HUES48 (cell line): ENCODE data around the gene ANKS1B.

Source experiments
- H3K27ac ChIP-seq: one replicate; pipeline ENCODE4 v1.7.0; 2013; ENCODE audit warnings: low read depth, low read length, inconsistent platforms
- H3K27me3 ChIP-seq: 2 replicates; pipeline ENCODE4 v1.6.1; 2013; ENCODE audit warnings: mild to moderate bottlenecking, low read length; ENCODE audit not compliant: control insufficient read depth, insufficient read depth
- H3K36me3 ChIP-seq: 2 replicates; pipeline ENCODE4 v1.6.1; 2013; ENCODE audit warnings: low read length; ENCODE audit not compliant: control insufficient read depth, insufficient read depth
- H3K4me1 ChIP-seq: 2 replicates; pipeline ENCODE4 v1.6.1; 2013; ENCODE audit warnings: mild to moderate bottlenecking, low read length; ENCODE audit not compliant: control insufficient read depth, insufficient read depth
- H3K4me3 ChIP-seq: 2 replicates; pipeline ENCODE4 v1.5.1; 2013; ENCODE audit warnings: mild to moderate bottlenecking, low read depth, low read length
- H3K9ac ChIP-seq: 2 replicates; pipeline ENCODE4 v1.6.1; 2013; ENCODE audit warnings: mild to moderate bottlenecking, low read depth, low read length, moderate library complexity
- H3K9me3 ChIP-seq: 2 replicates; pipeline ENCODE4 v1.6.1; 2013; ENCODE audit warnings: low read length; ENCODE audit not compliant: control insufficient read depth, insufficient read depth

ANKS1B gene

DNA sequence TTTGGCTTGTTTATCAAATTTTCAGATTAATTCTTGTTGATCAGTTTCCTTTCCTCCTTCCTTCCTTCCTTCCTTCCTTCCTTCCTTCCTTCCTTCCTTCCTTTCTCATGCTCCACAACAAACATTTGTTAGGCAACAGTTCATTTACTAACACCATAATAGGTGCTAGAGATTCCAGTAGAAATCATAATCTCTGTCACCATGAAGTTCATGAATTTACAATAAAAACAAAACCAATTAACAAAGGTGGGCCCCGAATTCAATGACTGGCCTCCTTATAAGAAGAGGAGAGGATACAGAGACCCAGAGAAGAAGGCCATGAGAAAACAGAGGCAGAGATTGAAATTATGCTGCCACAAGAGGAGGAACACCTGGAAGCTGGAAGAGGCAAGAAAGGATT is 604.0 kb downstream of the ANKS1B start:
- Histone ChIP-seq H3K4me1 (no peaks in the 10 kb centered on the region; the same call in 1 of the 2 replicates), H3K36me3 (no peaks in the 10 kb centered on the region), H3K27ac (no peak overlapping the region), H3K9ac (no peak overlapping the region), H3K27me3 (no peaks in the 10 kb centered on the region), H3K9me3 (no peaks in the 10 kb centered on the region), H3K4me3 (no peak overlapping the region)

- Histone ChIP-seq H3K4me3 (no peak overlapping the region), H3K4me1 (peaks cover 3% of the 10 kb centered on the region; the same call in 1 of the 2 replicates), H3K9me3 (no peaks in the 10 kb centered on the region), H3K9ac (no peak overlapping the region), H3K27me3 (no peaks in the 10 kb centered on the region), H3K27ac (no peak overlapping the region), H3K36me3 (no peaks in the 10 kb centered on the region)
Measured at GRCh38 chr12:99374023-99374422, 610.7 kb downstream of the ANKS1B start.

DNA sequence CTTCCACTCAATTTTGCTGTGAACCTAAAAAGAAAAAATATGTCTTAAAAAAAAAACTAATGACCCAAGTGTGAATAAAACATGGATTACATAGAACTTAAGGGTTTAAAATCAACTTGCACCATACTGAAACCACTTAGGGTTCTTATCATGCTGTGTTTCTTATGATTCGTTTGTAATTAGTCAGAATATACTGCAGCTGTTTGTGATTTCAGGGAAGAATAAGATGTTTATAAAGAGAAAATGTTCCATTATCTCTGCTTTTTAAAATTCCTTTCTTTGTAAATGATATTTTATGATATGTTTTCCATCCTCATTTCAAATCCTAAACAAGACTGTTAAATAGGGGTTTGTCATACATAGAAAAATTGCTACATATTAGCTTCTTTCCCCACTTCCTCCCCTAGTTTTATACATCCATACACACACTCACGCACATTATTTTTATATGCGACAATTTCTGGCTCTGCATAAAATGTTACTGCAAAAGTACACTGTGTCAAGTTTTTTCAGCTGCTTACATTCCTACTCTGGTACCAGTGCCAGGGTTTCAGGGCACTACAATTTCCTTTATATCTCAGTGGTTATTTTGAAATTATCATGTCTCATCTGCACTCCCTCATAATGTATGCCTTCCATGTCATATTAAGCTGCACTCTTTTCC is 612.3 kb downstream of the ANKS1B start:
- Histone ChIP-seq H3K9ac (no peak overlapping the region), H3K4me3 (no peak overlapping the region), H3K9me3 (no peaks in the 10 kb centered on the region), H3K36me3 (no peaks in the 10 kb centered on the region), H3K4me1 (peaks cover 3% of the 10 kb centered on the region; the same call in 1 of the 2 replicates), H3K27me3 (no peaks in the 10 kb centered on the region), H3K27ac (no peak overlapping the region)

- Histone ChIP-seq H3K4me3 (no peak overlapping the region), H3K27ac (no peak overlapping the region), H3K9ac (no peak overlapping the region), H3K27me3 (no peaks in the 10 kb centered on the region), H3K36me3 (no peaks in the 10 kb centered on the region), H3K9me3 (no peaks in the 10 kb centered on the region), H3K4me1 (peaks cover 3% of the 10 kb centered on the region; the same call in 1 of the 2 replicates)
Measured at GRCh38 chr12:99370421-99371138, 614.2 kb downstream of the ANKS1B start.

- Histone ChIP-seq H3K4me1 (no peaks in the 10 kb centered on the region), H3K36me3 (no peaks in the 10 kb centered on the region), H3K27ac (no peak overlapping the region), H3K9me3 (no peaks in the 10 kb centered on the region), H3K9ac (no peak overlapping the region), H3K4me3 (no peak overlapping the region), H3K27me3 (no peaks in the 10 kb centered on the region)
Measured at GRCh38 chr12:99367181-99367580, 617.6 kb downstream of the ANKS1B start.

DNA sequence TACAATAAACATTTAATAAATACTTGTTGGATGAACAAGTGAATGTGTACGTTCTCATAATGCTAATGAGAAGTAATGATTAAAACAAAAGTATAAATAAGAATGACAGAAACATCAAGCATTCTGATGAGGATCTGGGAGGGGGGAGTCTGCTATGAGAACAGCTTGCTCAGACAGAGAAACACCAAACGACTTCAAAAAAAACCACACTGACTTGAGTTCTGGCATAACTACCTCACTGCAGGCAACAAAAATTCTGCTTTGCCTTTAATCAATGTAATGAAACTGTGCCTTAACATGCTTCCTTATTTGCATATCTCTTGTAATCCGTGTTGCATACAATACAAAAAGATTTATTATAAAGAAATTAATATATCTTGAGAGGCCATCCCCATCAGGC is 632.5 kb downstream of the ANKS1B start:
- H3K9ac ChIP-seq: no peak overlapping the region
- H3K9me3 ChIP-seq: no peaks in the 10 kb centered on the region
- no peaks in the 10 kb centered on the region for H3K4me1 ChIP-seq
- H3K27ac ChIP-seq: no peak overlapping the region
- no peaks in the 10 kb centered on the region for H3K27me3 ChIP-seq
- no peaks in the 10 kb centered on the region for H3K36me3 ChIP-seq
- H3K4me3 ChIP-seq: no peak overlapping the region

GRCh38 chr12:99343960-99344359 is 640.8 kb downstream of the ANKS1B start:
- no peak overlapping the region for H3K9ac ChIP-seq
- H3K9me3 ChIP-seq: no peaks in the 10 kb centered on the region
- H3K27ac ChIP-seq: peak overlapping the region; percentile 51
- H3K4me3 ChIP-seq: no peak overlapping the region
- H3K4me1 ChIP-seq: peaks cover 13% of the 10 kb centered on the region
- no peaks in the 10 kb centered on the region for H3K27me3 ChIP-seq
- H3K36me3 ChIP-seq: no peaks in the 10 kb centered on the region

DNA sequence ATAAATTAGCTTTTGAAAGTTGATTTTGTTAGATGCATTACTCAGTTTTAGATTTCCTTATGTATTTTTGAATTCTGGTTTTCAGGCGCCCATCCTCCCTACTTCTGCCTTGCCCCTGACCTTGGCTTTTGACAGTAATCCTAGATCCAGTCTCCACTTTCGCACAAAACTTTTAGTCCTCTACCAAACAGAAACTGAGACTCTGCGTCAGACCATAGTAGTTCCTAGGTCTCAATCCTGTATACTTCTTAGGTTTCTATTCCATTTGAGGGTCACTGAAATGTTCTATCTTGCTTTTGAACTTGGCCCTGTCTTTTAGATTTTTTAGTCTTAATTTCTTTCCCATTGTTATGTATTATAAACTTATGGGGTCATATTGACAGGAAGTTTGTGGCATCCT is 645.1 kb downstream of the ANKS1B start:
- Histone ChIP-seq H3K9ac (no peak overlapping the region), H3K36me3 (no peaks in the 10 kb centered on the region), H3K4me3 (no peak overlapping the region), H3K4me1 (peaks cover 7% of the 10 kb centered on the region), H3K27ac (no peak overlapping the region), H3K9me3 (no peaks in the 10 kb centered on the region), H3K27me3 (no peaks in the 10 kb centered on the region)

DNA sequence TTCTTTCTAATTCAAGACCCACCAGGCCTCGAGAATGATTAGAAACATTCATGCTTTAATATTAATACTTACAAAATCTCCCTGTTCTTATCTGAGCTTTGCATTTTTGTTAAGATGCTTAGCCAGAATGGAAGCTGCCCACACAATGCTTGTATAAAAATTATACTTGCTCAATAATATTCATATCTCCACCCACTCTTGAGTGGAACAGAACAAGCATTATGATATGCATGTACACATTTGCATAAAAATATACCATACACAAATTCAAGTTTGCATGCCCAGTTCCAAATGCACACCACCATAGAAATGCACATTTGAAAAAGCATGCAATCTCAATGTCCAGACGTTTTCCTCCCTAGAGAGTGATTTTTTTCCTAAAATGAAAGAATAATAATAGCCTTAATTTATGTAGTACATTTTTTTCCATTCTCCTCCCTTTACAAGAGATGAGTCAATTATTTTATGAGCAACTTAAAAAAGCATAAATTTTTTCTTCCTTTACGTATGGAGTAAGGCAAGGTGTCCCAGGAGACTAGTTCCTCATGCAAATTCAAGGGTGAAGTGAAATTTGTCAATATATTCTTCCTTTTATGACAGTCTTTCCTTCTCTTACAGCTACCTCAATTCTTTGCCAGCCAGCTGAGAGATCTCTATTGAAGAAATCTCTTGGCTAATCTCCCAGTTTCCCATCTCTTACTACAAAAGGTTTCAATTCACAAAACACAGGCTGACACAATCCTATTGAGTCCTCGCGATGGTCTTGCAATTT is 650.3 kb downstream of the ANKS1B start:
- Histone ChIP-seq H3K9me3 (no peaks in the 10 kb centered on the region), H3K4me1 (no peaks in the 10 kb centered on the region), H3K9ac (no peak overlapping the region), H3K27ac (no peak overlapping the region), H3K36me3 (no peaks in the 10 kb centered on the region), H3K4me3 (no peak overlapping the region), H3K27me3 (no peaks in the 10 kb centered on the region)

DNA sequence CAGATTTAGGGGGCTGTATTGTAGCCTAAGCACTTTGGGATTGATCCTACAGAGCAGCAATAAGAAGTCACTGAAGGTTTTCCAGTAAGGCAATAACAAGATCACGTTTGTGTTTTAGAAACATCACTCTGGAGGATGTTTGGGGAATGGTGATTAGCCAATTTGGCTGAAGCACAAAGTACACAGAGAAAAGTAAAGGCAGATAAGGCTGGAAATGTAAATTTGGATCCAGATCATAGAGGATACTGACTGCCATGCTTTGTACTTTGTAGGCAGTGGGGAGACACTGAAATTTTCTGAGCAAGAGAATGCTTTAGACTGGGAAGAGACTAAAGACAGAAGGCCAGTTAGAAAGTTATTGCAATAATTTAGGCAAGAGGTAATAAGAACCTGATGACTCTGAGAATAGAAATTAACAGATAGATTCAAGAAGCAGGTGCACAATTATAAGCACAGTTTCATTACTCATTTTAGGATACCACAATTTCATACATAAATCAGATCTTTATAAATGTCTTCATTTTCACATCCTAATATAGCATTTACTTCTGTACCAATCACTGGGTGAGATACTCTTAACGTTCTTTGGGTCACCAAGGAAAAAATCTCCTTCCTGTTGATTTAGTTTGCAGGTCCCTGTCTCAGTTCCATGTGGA is 651.7 kb downstream of the ANKS1B start:
- Histone ChIP-seq H3K27me3 (no peaks in the 10 kb centered on the region), H3K27ac (no peak overlapping the region), H3K9me3 (no peaks in the 10 kb centered on the region), H3K9ac (no peak overlapping the region), H3K4me3 (no peak overlapping the region), H3K36me3 (no peaks in the 10 kb centered on the region), H3K4me1 (no peaks in the 10 kb centered on the region)
